Measurements from ENCODE around the gene INTS4. TPM values are rescaled to one million over a fixed set of nuclear protein-coding genes. Genes with fewer than 3 reads are reported as not detected.

INTS4 gene, protein sequence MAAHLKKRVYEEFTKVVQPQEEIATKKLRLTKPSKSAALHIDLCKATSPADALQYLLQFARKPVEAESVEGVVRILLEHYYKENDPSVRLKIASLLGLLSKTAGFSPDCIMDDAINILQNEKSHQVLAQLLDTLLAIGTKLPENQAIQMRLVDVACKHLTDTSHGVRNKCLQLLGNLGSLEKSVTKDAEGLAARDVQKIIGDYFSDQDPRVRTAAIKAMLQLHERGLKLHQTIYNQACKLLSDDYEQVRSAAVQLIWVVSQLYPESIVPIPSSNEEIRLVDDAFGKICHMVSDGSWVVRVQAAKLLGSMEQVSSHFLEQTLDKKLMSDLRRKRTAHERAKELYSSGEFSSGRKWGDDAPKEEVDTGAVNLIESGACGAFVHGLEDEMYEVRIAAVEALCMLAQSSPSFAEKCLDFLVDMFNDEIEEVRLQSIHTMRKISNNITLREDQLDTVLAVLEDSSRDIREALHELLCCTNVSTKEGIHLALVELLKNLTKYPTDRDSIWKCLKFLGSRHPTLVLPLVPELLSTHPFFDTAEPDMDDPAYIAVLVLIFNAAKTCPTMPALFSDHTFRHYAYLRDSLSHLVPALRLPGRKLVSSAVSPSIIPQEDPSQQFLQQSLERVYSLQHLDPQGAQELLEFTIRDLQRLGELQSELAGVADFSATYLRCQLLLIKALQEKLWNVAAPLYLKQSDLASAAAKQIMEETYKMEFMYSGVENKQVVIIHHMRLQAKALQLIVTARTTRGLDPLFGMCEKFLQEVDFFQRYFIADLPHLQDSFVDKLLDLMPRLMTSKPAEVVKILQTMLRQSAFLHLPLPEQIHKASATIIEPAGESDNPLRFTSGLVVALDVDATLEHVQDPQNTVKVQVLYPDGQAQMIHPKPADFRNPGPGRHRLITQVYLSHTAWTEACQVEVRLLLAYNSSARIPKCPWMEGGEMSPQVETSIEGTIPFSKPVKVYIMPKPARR
- total RNA-seq (2013; cell fraction: nucleolus; rRNA removed), result 260 and 276 TPM in 2 replicates
- total RNA-seq (2014; rRNA removed) (47.7 and 50.5 TPM in 2 replicates), total RNA-seq (2014; rRNA removed; fragmentation: Illumina TruSeq; extraction: Trizol) (40.2 and 44.4 TPM in 2 replicates), total RNA-seq (2021) (36.6 and 39.4 TPM in 2 replicates), polyA plus RNA-seq (2011; rRNA removed) (48.1 and 49.5 TPM in 2 replicates), polyA plus RNA-seq (2014; fragmentation: Illumina TruSeq; extraction: Trizol) (38.6 and 42.1 TPM in 2 replicates), polyA plus RNA-seq (2014; fragmentation: Nextera tagmentation; extraction: Ambion mirVana) (10 to 100 TPM; 20.2 to 24.3 TPM), polyA plus RNA-seq (2014; rRNA removed) (39.4 and 39.9 TPM in 2 replicates), polyA plus RNA-seq (2016; fragmentation: Nextera tagmentation; extraction: Ambion mirVana) (10 to 100 TPM; 40.1 to 41.1 TPM), polyA minus RNA-seq (2011; rRNA and poly(A)+ RNA removed) (54.5 and 68.2 TPM in 2 replicates), Bru-seq, nascent RNA (percentile 71 among the genes with signal in this experiment), BruChase-seq, experiment 1, labeled RNA remaining after a 6-hour chase (percentile 67 among the genes with signal in this experiment), BruChase-seq, experiment 2, labeled RNA remaining after a 2-hour chase (percentile 67 among the genes with signal in this experiment)
- 29.7 TPM for polyA plus RNA-seq (2011; ENCODE audit: low read depth)
- polyA plus RNA-seq (2011; cell fraction: cytosol; rRNA removed), result 43.8 and 45.4 TPM in 2 replicates
- polyA plus RNA-seq (2011; cell fraction: nucleus; rRNA removed), result 122 and 160 TPM in 2 replicates
- polyA plus RNA-seq (2012), result 24.9 and 30.7 TPM in 2 replicates
- 18.7 and 23.8 TPM in 2 replicates for polyA minus RNA-seq (2011; cell fraction: cytosol; rRNA and poly(A)+ RNA removed)
- 54.9 and 75.8 TPM in 2 replicates for polyA minus RNA-seq (2011; cell fraction: nucleus; rRNA and poly(A)+ RNA removed)
- long read RNA-seq, experiment 1, transcript INTS4-209 (23 exons, 3,156 nt), result major isoform, 11 of 19 reads
- long read RNA-seq, experiment 1, partial matches to known transcripts, result 5 of 19 reads
- long read RNA-seq, experiment 1, other reads (novel, unspliced or antisense), result 2 of 19 reads
- long read RNA-seq, experiment 2, transcript INTS4-206 (12 exons, 1,845 nt), result minor isoform, 5 of 244 reads
- long read RNA-seq, experiment 2, transcript INTS4-209 (23 exons, 3,156 nt), result major isoform, 179 of 244 reads
- long read RNA-seq, experiment 2, partial matches to known transcripts, result 27 of 244 reads
- long read RNA-seq, experiment 2, other reads (novel, unspliced or antisense), result 32 of 244 reads

- ChIA-PET POLR2A (interaction anchor here (0.8 to 1.5 kb wide), 18 partner anchors 10 to 210 kb away, joined by 3 to 8 read pairs (median 3); partner anchors contain the start of genes ALG8, NDUFC2 and RSF1), RAD21 (ENCODE audit: unreplicated experiment) (interaction anchor here (0.6 to 1.9 kb wide), 17 partner anchors 14 to 1129 kb away, joined by 3 to 14 read pairs (median 4); partner anchors contain the start of genes ALG8 and KCTD21), CTCF (interaction anchor here (0.6 to 1.7 kb wide), 20 partner anchors 13 to 1075 kb away, joined by 3 to 20 read pairs (median 3); no protein-coding TSS in a partner anchor), SMC1A (ENCODE audit: uncharacterized antibody, unreplicated experiment) (interaction anchor here (0.6 to 1.7 kb wide), 18 partner anchors 13 to 840 kb away, joined by 3 to 8 read pairs (median 3); no protein-coding TSS in a partner anchor)
- Histone ChIP-seq H3K36me3 (ENCODE audit: control insufficient read depth in 2 of 2, insufficient read depth in 2 of 2, low read length in 1 of 2) (peaks cover 0 to 4% of the 10 kb centered on the region in 2 experiments; a peak in 1 of 4 replicates), H3K27me3 (replicated peaks in 1 of 2; ENCODE audit: control insufficient read depth in 2 of 2, insufficient read depth in 2 of 2, low read length in 1 of 2) (no peaks in the 10 kb centered on the region), H3K79me2 (ENCODE audit: control insufficient read depth, insufficient read depth, low read length) (peaks cover 20% of the 10 kb centered on the region), H3K27ac (ENCODE audit: control insufficient read depth, insufficient read depth) (peak within 1 kb of the TSS; percentile 77), H3K4me3 (peak within 1 kb of the TSS; percentile 95), H3K4me2 (ENCODE audit: control insufficient read depth, insufficient read depth) (peak within 1 kb of the TSS; percentile 93), H3K4me1 (ENCODE audit: control insufficient read depth, insufficient read depth, low read length) (peaks cover 3% of the 10 kb centered on the region; the same call in 1 of the 2 replicates), H3K9ac (ENCODE audit: control insufficient read depth, insufficient read depth, low read length) (peak within 1 kb of the TSS; percentile 90), H3K9me3 (replicated peaks; ENCODE audit: control insufficient read depth, insufficient read depth, low read length) (no peaks in the 10 kb centered on the region), H4K20me1 (ENCODE audit: control insufficient read depth, insufficient read depth) (no peaks in the 10 kb centered on the region), H2AFZ (ENCODE audit: control insufficient read depth, low read depth, low read length) (peak within 1 kb of the TSS; percentile 94)
- FAIRE-seq (peak; percentile 91), DNase-seq (ENCODE audit: low read depth, low spot score) (peak; percentile 99), ATAC-seq (peak; percentile 99)
- no TSS peak for BruUV-seq (replicated peaks)
- intact Hi-C loops (cut with micrococcal nuclease; ENCODE audit: unreplicated experiment), result loop anchor here (2.0 to 10.0 kb wide), 2 partner anchors 174 to 190 kb away; partner anchors contain the start of genes AAMDC, KCTD21, RSF1 and USP35
- in situ Hi-C loops (cut with MboI), result loop anchor here (5.0 kb wide), 1 partner anchor 177 kb away; no protein-coding TSS in a partner anchor
- WGBS (ENCODE audit: insufficient coverage, insufficient replicate concordance, low lambda C conversion rate, missing lambda C conversion rate), result under 1% methylated on average over 44 of the region's 47 CpGs
- TF ChIP-seq POU2F2 (IDR thresholded peaks at IDR 0.05; ENCODE audit: borderline replicate concordance, low read depth, low read length) (peak; percentile 55; the same call in 2 of the 3 replicates), MEF2A (IDR thresholded peaks at IDR 0.05; ENCODE audit: insufficient read depth, low read depth, low read length) (no peak), SUPT20H (IDR thresholded peaks at IDR 0.05; ENCODE audit: borderline replicate concordance, control insufficient read depth, low read depth, low read length) (no peak), YY1 (IDR thresholded peaks at IDR 0.05; ENCODE audit: low read depth, low read length) (peak; percentile 95), NR2C2 (IDR thresholded peaks at IDR 0.05; ENCODE audit: borderline replicate concordance, control insufficient read depth, insufficient read length, low read depth) (peak; percentile 77), ELK1 (IDR thresholded peaks at IDR 0.05; ENCODE audit: low read depth, low read length) (peak; percentile 85), IRF5 (IDR thresholded peaks at IDR 0.05; ENCODE audit: borderline replicate concordance) (no peak)
- TF ChIP-seq, protein P1, sequence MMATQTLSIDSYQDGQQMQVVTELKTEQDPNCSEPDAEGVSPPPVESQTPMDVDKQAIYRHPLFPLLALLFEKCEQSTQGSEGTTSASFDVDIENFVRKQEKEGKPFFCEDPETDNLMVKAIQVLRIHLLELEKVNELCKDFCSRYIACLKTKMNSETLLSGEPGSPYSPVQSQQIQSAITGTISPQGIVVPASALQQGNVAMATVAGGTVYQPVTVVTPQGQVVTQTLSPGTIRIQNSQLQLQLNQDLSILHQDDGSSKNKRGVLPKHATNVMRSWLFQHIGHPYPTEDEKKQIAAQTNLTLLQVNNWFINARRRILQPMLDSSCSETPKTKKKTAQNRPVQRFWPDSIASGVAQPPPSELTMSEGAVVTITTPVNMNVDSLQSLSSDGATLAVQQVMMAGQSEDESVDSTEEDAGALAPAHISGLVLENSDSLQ (IDR thresholded peaks at IDR 0.05), result peak; percentile 99
Measured at GRCh38 chr11:77994434-77995362, at the start of gene INTS4. INTS4 (minus strand) TSS chr11:77994668; CDS start chr11:77994643, 25 bp downstream.

Measured in GM12878 (cell line).